HepG2 (cell line): ENCODE data around the gene HOXA7. TPM values are rescaled to one million over a fixed set of nuclear protein-coding genes. Genes with fewer than 3 reads are reported as not detected.

ENCODE experiments used
- ARID5B ChIP-seq: IDR thresholded peaks from 2 replicates; pipeline ENCODE4 v1.4.0; 2020; ENCODE audit warnings: mild to moderate bottlenecking, missing genetic modification reagents
- BATF2 ChIP-seq: sonication (generic); formaldehyde crosslinking; IDR thresholded peaks from 2 replicates; pipeline ENCODE4 v1.8.0; 2022; ENCODE audit warnings: mild to moderate bottlenecking, missing genetic modification reagents, moderate library complexity
- CSRNP1 ChIP-seq: sonication (generic); formaldehyde crosslinking; IDR thresholded peaks from 2 replicates; pipeline ENCODE4 v1.8.1; 2023; ENCODE audit warnings: mild to moderate bottlenecking, missing genetic modification reagents
- E2F1 ChIP-seq: sonication (generic); formaldehyde crosslinking; IDR thresholded peaks from 2 replicates; pipeline ENCODE4 v1.5.0; 2020; ENCODE audit warnings: missing genetic modification reagents
- HMGXB4 ChIP-seq, 2 experiments: sonication (generic) in 1 of 2; formaldehyde crosslinking in 1 of 2; IDR thresholded peaks; 2 replicates each; pipeline versions ENCODE4 v1.4.0 to v1.6.1; 2018 to 2020; ENCODE audit warnings: missing genetic modification reagents in 2 of 2, borderline replicate concordance in 1 of 2, low read depth in 1 of 2, mild to moderate bottlenecking in 1 of 2, missing biosample characterization in 1 of 2
- KMT2A ChIP-seq: sonication (generic); formaldehyde crosslinking; IDR thresholded peaks from 2 replicates; pipeline ENCODE4 v1.4.0; 2020; ENCODE audit warnings: missing genetic modification reagents
- NFKBIZ ChIP-seq: IDR thresholded peaks from 2 replicates; pipeline ENCODE4 v1.6.1; 2018; ENCODE audit warnings: missing genetic modification reagents, missing compliant biosample characterization
- POGK ChIP-seq: sonication (generic); formaldehyde crosslinking; conservative IDR thresholded peaks from 2 replicates; pipeline ENCODE4 v1.8.0; 2022; ENCODE audit warnings: mild to moderate bottlenecking, moderate library complexity, missing genetic modification reagents
- THAP8 ChIP-seq: sonication (generic); formaldehyde crosslinking; IDR thresholded peaks from 2 replicates; pipeline ENCODE4 v1.5.1; 2020; ENCODE audit warnings: missing genetic modification reagents, mild to moderate bottlenecking, borderline replicate concordance
- XRCC5 ChIP-seq: fragments of 200-400 bp; formaldehyde crosslinking; optimal IDR thresholded peaks from 2 replicates; pipeline ENCODE3; 2017; ENCODE audit warnings: mild to moderate bottlenecking, low read length
- ZNF543 ChIP-seq: sonication (generic); formaldehyde crosslinking; IDR thresholded peaks from 2 replicates; pipeline ENCODE4 v1.4.0; 2020; ENCODE audit warnings: mild to moderate bottlenecking, missing genetic modification reagents
- ZNF550 ChIP-seq: sonication (generic); formaldehyde crosslinking; IDR thresholded peaks from 2 replicates; pipeline ENCODE4 v1.4.0; 2020; ENCODE audit warnings: mild to moderate bottlenecking, missing genetic modification reagents, borderline replicate concordance
- ZNF75D ChIP-seq: sonication (generic); formaldehyde crosslinking; IDR thresholded peaks from 2 replicates; pipeline ENCODE4 v1.8.1; 2023; ENCODE audit warnings: missing genetic modification reagents, mild to moderate bottlenecking, borderline replicate concordance
- polyA plus RNA-seq, 8 experiments: library from polyadenylated mRNA; depleted of rRNA in 3 of 8; stranded (reverse) in 7 of 8; unstranded in 1 of 8; fragments of >200 nt; fragmentation: Illumina TruSeq in 4 of 8; extraction: Trizol in 4 of 8; gene quantifications; 2 replicates each; pipeline versions ENCODE4 v1.2.1 to v1.2.3, GENCODE V29; 2011 to 2016; ENCODE audit warnings: low read depth in 4 of 8, missing spikeins in 1 of 8, mixed read lengths in 1 of 8; ENCODE audit not compliant: insufficient read depth in 1 of 8
- total RNA-seq, 5 experiments: library from RNA; depleted of rRNA; stranded (reverse); fragments of >200 nt; fragmentation: Illumina TruSeq; extraction: Trizol; gene quantifications; 2 replicates each; pipeline ENCODE4 v1.2.3, GENCODE V29; 2016; ENCODE audit warnings: low read depth in 1 of 5

HOXA7 gene
- total and polyA plus RNA-seq, 2 of the 13 experiments (the other 11 are each of a cell fraction or from before 2014, with no cell fraction given), result 0.05 TPM; not detected in 1

- TF ChIP-seq BATF2 (CRISPR knock-in tag), result no peak
- TF ChIP-seq KMT2A (CRISPR knock-in tag), result peak; percentile 37; the same call in 1 of the 2 replicates
- peak; percentile 50 to 81; a peak in 3 of 4 replicates for TF ChIP-seq HMGXB4 (CRISPR knock-in tag; IDR thresholded peaks at IDR 0.05; ENCODE audit: borderline replicate concordance in 1 of 2, low read depth in 1 of 2)
- TF ChIP-seq ARID5B (CRISPR knock-in tag), result peak; percentile 45; the same call in 1 of the 2 replicates
- TF ChIP-seq XRCC5, result peak; percentile 55
- TF ChIP-seq CSRNP1 (CRISPR knock-in tag), result no peak
- no peak for TF ChIP-seq ZNF543
- TF ChIP-seq E2F1 (CRISPR knock-in tag), result 0 out of 2 replicates have a peak, but pooled peaks have one; percentile 9
- no peak for TF ChIP-seq ZNF75D
- TF ChIP-seq THAP8 (CRISPR knock-in tag), result no peak
- no peak for TF ChIP-seq NFKBIZ (CRISPR knock-in tag)
- no peak; the same call in 1 of the 2 replicates for TF ChIP-seq POGK (CRISPR knock-in tag)
- no peak for TF ChIP-seq ZNF550 (CRISPR knock-in tag)
These were observed 13.2 kb downstream of the HOXA7 start, which contains the start of gene HOXA5 (continued) for GRCh38 chr7:27143023-27143949.
